Ovary (tissue), 3 donors: Measurements from ENCODE around the gene LOXL1.

Source experiments
- CTCF ChIP-seq, 3 donors: fragments of 450-650 bp in 2 of 3; fragments of 200-600 bp in 1 of 3; IDR thresholded peaks; one replicate each; pipeline versions ENCODE4 v1.5.1 to v1.8.0; 2016 to 2022; ENCODE audit warnings: antibody characterized with exemption in 3 of 3, mild to moderate bottlenecking in 1 of 3
- POLR2A ChIP-seq: fragments of 450-650 bp; IDR thresholded peaks from one replicate; pipeline ENCODE4 v1.6.1; 2017; ENCODE audit warnings: antibody characterized with exemption, mild to moderate bottlenecking, moderate library complexity
- donor health status: DM: no; HTN: no; CAD: no.

DNA sequence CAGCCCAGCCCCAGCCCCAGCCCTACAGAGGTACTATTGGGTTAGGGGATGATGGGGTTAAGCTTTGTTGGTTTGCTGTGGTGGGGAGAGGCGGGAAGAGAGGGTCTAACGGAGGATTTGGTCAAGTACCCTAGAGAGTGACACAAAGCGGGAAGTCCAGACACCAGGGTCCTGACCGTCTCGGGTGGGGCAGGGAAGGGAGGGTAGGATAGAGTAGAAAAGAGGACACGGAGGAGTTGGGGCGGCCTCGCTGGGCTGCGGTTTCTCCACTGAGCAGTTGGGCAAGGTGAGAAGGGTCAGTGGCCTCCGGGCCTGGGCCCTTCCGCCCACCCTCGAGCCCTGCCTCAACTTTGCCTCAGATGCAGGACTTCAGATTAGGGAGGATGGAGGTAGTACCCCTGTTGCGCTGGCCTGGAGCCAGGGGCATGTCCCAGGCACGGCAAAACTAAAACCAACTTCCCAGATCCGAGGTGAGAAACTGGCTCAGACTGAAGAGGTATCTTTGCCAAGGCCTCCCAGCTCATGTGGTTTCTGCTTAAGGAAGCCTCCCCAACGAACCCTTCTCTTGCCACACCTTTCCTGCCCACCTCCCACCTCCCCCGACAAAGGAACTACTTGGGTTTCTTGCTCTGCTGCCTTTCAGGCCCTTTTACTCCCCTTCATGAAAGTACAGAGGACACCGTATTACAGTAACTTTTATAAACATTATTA is 68.8 kb downstream of the LOXL1 start:
- TF ChIP-seq CTCF (IDR thresholded peaks at IDR 0.05) (no peak), POLR2A (no peak)
